Psoas muscle (tissue), 8 donors: ENCODE measurements around the gene SMG7. TPM values are rescaled to one million over a fixed set of nuclear protein-coding genes. Genes with fewer than 3 reads are reported as not detected.

ENCODE experiments used
- ATAC-seq, 4 donors: fragments of 200-7000 bp; cut with Tn5 transposase; one replicate each; pipeline ENCODE4 v1.9.1; 2020; ENCODE audit warnings: moderate library complexity in 3 of 4, mild to moderate bottlenecking in 2 of 4
- DNase-seq, 2 donors: peaks; one replicate each; pipeline ENCODE4 v3.0.0-alpha.2; 2020
- H3K27ac ChIP-seq: fragments of 200-600 bp; one replicate; pipeline ENCODE4 v1.8.0; 2022
- H3K27me3 ChIP-seq, 3 donors: fragments of 200-600 bp in 1 of 3; one replicate each; pipeline versions ENCODE4 v1.6.1 to v1.8.0; 2013 to 2022; ENCODE audit warnings: low read length in 2 of 3, mild to moderate bottlenecking in 2 of 3, moderate library complexity in 1 of 3; ENCODE audit not compliant: insufficient read depth in 3 of 3
- H3K36me3 ChIP-seq, 2 donors: fragments of 200-600 bp in 1 of 2; one replicate each; pipeline versions ENCODE4 v1.6.1 to v1.8.0; 2013 to 2022; ENCODE audit warnings: low read depth in 1 of 2, mild to moderate bottlenecking in 1 of 2, moderate library complexity in 1 of 2; ENCODE audit not compliant: insufficient read depth in 1 of 2
- H3K4me1 ChIP-seq: fragments of 200-600 bp; one replicate; pipeline ENCODE4 v1.8.0; 2022
- H3K4me3 ChIP-seq: fragments of 200-600 bp; one replicate; pipeline ENCODE4 v1.8.0; 2022; ENCODE audit warnings: mild to moderate bottlenecking
- H3K9me3 ChIP-seq: fragments of 200-600 bp; one replicate; pipeline ENCODE4 v1.8.0; 2022
- CTCF ChIP-seq: fragments of 200-600 bp; IDR thresholded peaks from one replicate; pipeline ENCODE4 v1.8.0; 2022; ENCODE audit warnings: antibody characterized with exemption
- WGBS, 3 donors: extraction: QIAGEN DNeasy Blood & Tissue Kit; methylation state at CpG; one replicate each; pipeline versions ENCODE4 v1.1.6 to v1.1.7; 2013; 5-methylcytosine and 5-hydroxymethylcytosine counted together
- intact Hi-C, 2 donors: fragments of 100-400 bp; cut with DNase I; formaldehyde crosslinking; loops; one replicate each; pipeline versions ENCODE4 v1.11.0 to v1.14.2; 2022
- polyA plus RNA-seq, 3 donors: library from polyadenylated mRNA; stranded (reverse); fragments of 200-250 nt; gene quantifications; one replicate each; pipeline ENCODE4 v1.2.3, GENCODE V29; 2013
- total RNA-seq, 4 donors: library from RNA; stranded (reverse); fragmentation: NEBNext Ultra II Directional in 2 of 4; extraction: Animal tissue kit (Norgen Biotek cat#: 25700) in 2 of 4; gene quantifications; one replicate each; pipeline versions ENCODE4 v1.2.1 to v1.2.4, GENCODE V29; 2021 to 2023
- donor health status: healthy with polysubstance abuse.
- donor health status: DM: no; HTN: no; CAD: no; lungs with moderate emphysema.
- donor health status: Bipolar disorder and iron deficiency.
- donor health status: healthy.
- donor health status: DM: yes; HTN: yes; CAD: no.
- donor health status: DM: no; HTN: no; CAD: no.
- donor health status: DM: no; HTN: no; CAD: no.
- donor health status: DM: yes; HTN: yes; CAD: no.

The SMG7 gene
- total and polyA plus RNA-seq, 7 donors: 14.1 to 40.3 (median 26.4) TPM

- DNase-seq: no peak
- intact Hi-C loops: no loop called here
- ATAC-seq: no peak
Measured at GRCh38 chr1:183432548-183432875, 39.8 kb upstream of the SMG7 start.

GRCh38 chr1:183433703-183434102 is 38.6 kb upstream of the SMG7 start:
- DNase-seq (no peak), ATAC-seq (no peak)
- Histone ChIP-seq H3K4me3 (no peak overlapping the region), H3K27me3 (peaks cover 0 to 4% (median 4%) of the 10 kb centered on the region in 3 donors), H3K36me3 (no peaks in the 10 kb centered on the region), H3K4me1 (no peaks in the 10 kb centered on the region), H3K9me3 (no peaks in the 10 kb centered on the region), H3K27ac (no peak overlapping the region)
- 8 to 21% (median 14%) methylated on average over 1 of the region's 1 CpG for WGBS, 3 donors
- TF ChIP-seq CTCF: no peak
- intact Hi-C loops: no loop called here

More at GRCh38 chr1:183432548-183432875, 39.8 kb upstream of the SMG7 start:
- Histone ChIP-seq H3K4me3 (no peak overlapping the region), H3K36me3 (no peaks in the 10 kb centered on the region), H3K27ac (no peak overlapping the region), H3K4me1 (no peaks in the 10 kb centered on the region), H3K27me3 (peaks cover 0 to 10% (median 4%) of the 10 kb centered on the region in 3 donors), H3K9me3 (no peaks in the 10 kb centered on the region)
- WGBS, 3 donors: 59 to 72% (median 70%) methylated on average over 2 of the region's 2 CpGs
- no peak for TF ChIP-seq CTCF

GRCh38 chr1:183435497-183435896 is 36.8 kb upstream of the SMG7 start:
- Histone ChIP-seq H3K27ac (no peak overlapping the region), H3K27me3 (no peaks in the 10 kb centered on the region), H3K4me1 (no peaks in the 10 kb centered on the region), H3K36me3 (no peaks in the 10 kb centered on the region), H3K4me3 (no peak overlapping the region), H3K9me3 (no peaks in the 10 kb centered on the region)
- no peak for DNase-seq
- ATAC-seq: no peak
- WGBS, 3 donors: 66 to 72% (median 67%) methylated on average over 2 of the region's 2 CpGs
- no peak for TF ChIP-seq CTCF
- intact Hi-C loops: no loop called here

DNA sequence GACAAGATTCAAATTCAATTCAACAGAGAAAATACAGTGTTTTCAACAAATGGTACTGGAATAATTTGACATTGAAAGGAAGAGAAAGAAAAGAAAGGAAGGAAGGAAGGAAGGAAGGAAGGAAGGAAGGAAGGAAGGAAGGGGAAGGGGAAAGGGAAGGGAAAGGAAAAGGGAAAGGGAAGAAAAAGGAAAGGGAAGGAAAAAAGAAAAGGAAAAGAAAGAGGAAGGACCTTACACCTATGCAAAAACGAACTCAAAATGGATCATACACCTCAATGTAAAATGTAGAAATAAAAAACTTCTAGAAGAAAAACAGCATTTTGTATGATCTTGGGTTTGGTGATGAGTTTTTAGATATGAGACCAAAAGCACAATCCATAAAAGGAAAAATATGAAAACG is 34.2 kb upstream of the SMG7 start:
- DNase-seq: no peak
- Histone ChIP-seq H3K4me3 (no peak overlapping the region), H3K27ac (no peak overlapping the region), H3K4me1 (no peaks in the 10 kb centered on the region), H3K27me3 (no peaks in the 10 kb centered on the region), H3K36me3 (no peaks in the 10 kb centered on the region), H3K9me3 (no peaks in the 10 kb centered on the region)
- no peak for ATAC-seq
- intact Hi-C loops: no loop called here
- TF ChIP-seq CTCF: no peak
- WGBS, 3 donors: 70 to 87% (median 75%) methylated on average over 2 of the region's 2 CpGs

- DNase-seq (no peak), ATAC-seq (no peak)
- no peaks in the 10 kb centered on the region for H3K4me1 ChIP-seq
- no peak overlapping the region for H3K4me3 ChIP-seq
- no peak overlapping the region for H3K27ac ChIP-seq
- WGBS, 3 donors: 71 to 83% (median 71%) methylated on average over 2 of the region's 2 CpGs
- H3K9me3 ChIP-seq: no peaks in the 10 kb centered on the region
- intact Hi-C loops: no loop called here
- H3K27me3 ChIP-seq: no peaks in the 10 kb centered on the region
- TF ChIP-seq CTCF: no peak
- H3K36me3 ChIP-seq: no peaks in the 10 kb centered on the region
Measured at GRCh38 chr1:183443011-183443410, 29.3 kb upstream of the SMG7 start.
